ENCODE measurements around the gene SF1. TPM values are rescaled to one million over a fixed set of nuclear protein-coding genes. Genes with fewer than 3 reads are reported as not detected.
"Not testable (repeated sequence)": the region's sequence is repeated elsewhere in the genome, so short reads cannot be mapped to it uniquely, and the experiment has no call there.

SF1 gene
- total RNA-seq, 1 donor, result 114 TPM

DNA sequence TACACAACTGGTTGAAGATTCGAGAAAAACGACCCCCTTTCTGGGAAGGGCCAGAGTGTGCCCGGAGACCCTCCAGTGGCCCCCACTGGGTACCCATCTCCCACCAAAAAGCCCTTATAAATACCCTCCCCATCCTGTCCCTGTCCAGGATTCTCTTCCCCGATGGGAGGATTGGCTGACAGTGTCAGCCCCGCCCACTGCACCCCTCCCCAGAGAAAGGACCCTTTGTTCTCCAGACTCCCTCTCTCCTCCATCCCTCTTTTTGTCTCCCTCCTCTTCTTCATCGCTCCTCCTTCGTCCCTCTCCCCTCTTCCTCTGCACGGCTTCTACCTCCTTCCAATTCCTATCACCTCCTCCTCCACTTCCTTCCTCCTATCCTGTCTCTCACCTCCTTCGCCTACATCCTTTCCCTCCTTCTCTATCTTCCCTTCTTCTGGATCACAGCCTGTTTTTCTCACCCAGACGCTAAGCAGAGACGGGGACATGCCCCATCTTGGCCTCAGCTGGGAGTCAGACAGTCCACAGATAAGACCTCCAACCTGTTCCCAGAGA, 45.3 kb upstream of the SF1 start:
- TF ChIP-seq, protein P1, sequence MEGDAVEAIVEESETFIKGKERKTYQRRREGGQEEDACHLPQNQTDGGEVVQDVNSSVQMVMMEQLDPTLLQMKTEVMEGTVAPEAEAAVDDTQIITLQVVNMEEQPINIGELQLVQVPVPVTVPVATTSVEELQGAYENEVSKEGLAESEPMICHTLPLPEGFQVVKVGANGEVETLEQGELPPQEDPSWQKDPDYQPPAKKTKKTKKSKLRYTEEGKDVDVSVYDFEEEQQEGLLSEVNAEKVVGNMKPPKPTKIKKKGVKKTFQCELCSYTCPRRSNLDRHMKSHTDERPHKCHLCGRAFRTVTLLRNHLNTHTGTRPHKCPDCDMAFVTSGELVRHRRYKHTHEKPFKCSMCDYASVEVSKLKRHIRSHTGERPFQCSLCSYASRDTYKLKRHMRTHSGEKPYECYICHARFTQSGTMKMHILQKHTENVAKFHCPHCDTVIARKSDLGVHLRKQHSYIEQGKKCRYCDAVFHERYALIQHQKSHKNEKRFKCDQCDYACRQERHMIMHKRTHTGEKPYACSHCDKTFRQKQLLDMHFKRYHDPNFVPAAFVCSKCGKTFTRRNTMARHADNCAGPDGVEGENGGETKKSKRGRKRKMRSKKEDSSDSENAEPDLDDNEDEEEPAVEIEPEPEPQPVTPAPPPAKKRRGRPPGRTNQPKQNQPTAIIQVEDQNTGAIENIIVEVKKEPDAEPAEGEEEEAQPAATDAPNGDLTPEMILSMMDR (IDR thresholded peaks at IDR 0.05; ENCODE audit: extremely low read depth, low read depth, low read length), result no peak
- Histone ChIP-seq H2AFZ (ENCODE audit: low read length) (no peak overlapping the region), H3K27me3 (ENCODE audit: insufficient read depth, low read length) (peaks cover 8% of the 10 kb centered on the region), H3K4me2 (ENCODE audit: insufficient read depth, low read length) (no peak overlapping the region), H3K4me1 (ENCODE audit: insufficient read depth, low read length) (no peaks in the 10 kb centered on the region), H3K27ac (ENCODE audit: low read depth, low read length) (no peak overlapping the region), H3K79me2 (ENCODE audit: insufficient read depth, low read length) (no peaks in the 10 kb centered on the region), H3K9me3 (ENCODE audit: low read depth, low read length) (no peaks in the 10 kb centered on the region), H4K20me1 (ENCODE audit: insufficient read depth, low read length) (no peaks in the 10 kb centered on the region), H3K4me3 (ENCODE audit: insufficient read depth, low read length) (no peak overlapping the region), H3K36me3 (ENCODE audit: insufficient read depth, low read length) (no peaks in the 10 kb centered on the region)
- DNase-seq (ENCODE audit: insufficient read length, low spot score, missing footprints), result peak; percentile 50

DNA sequence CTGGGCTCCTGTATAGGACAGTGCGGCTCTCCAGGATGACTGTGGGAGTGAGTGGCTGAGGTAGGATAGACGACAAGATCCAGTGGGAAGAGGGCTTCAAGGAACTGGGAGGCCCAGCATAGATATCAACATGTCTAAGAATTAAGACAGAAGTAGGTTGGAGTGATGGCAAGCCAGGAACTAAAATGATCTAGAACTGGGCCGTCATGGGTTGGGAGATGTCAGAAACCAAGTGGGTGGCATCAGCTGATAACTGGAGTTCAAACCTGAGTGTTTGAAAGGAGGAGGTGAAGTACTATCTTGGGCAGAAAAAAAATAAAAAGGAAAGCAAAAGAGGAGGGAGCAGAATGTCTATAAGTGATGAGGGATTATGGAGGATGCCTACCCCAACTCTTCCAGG, 39.1 kb upstream of the SF1 start:
- no peaks in the 10 kb centered on the region for H3K4me1 ChIP-seq (ENCODE audit: insufficient read depth, low read length)

DNA sequence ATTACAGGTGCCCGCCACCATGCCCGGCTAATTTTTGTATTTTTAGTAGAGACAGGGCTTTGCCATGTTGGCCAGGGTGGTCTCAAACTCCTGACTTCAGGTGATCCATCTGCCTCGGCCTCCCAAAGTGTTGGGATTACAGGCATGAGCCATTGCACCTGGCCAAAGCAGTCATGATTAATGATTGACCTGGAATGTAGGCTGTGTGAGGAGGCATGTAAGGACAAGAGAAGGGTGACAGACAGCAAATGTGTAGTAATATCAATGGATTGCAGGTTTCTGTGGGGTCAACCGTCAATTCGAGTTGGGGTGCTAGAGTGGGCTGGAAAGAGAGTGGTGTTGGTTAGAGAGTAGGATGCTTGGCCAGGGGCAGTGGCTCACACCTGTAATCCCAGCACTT, 37.1 kb upstream of the SF1 start:
- H3K27ac ChIP-seq (ENCODE audit: low read depth, low read length); H3K4me1 ChIP-seq (ENCODE audit: insufficient read depth, low read length); H3K27me3 ChIP-seq (ENCODE audit: insufficient read depth, low read length); H3K9me3 ChIP-seq (ENCODE audit: low read depth, low read length); H3K36me3 ChIP-seq (ENCODE audit: insufficient read depth, low read length); H2AFZ ChIP-seq (ENCODE audit: low read length); H3K4me3 ChIP-seq (ENCODE audit: insufficient read depth, low read length); H4K20me1 ChIP-seq (ENCODE audit: insufficient read depth, low read length); H3K79me2 ChIP-seq (ENCODE audit: insufficient read depth, low read length); H3K4me2 ChIP-seq (ENCODE audit: insufficient read depth, low read length): not testable (repeated sequence)
- DNase-seq (ENCODE audit: insufficient read length, low spot score, missing footprints), result peak; percentile 39

More for the DNA sequence above, 39.1 kb upstream of the SF1 start:
- no peak overlapping the region for H3K4me2 ChIP-seq (ENCODE audit: insufficient read depth, low read length)
- H3K4me3 ChIP-seq (ENCODE audit: insufficient read depth, low read length), result no peak overlapping the region
- no peak overlapping the region for H2AFZ ChIP-seq (ENCODE audit: low read length)
- H4K20me1 ChIP-seq (ENCODE audit: insufficient read depth, low read length), result no peaks in the 10 kb centered on the region
- no peaks in the 10 kb centered on the region for H3K36me3 ChIP-seq (ENCODE audit: insufficient read depth, low read length)
- no peak overlapping the region for H3K27ac ChIP-seq (ENCODE audit: low read depth, low read length)
- TF ChIP-seq, protein P1 (IDR thresholded peaks at IDR 0.05; ENCODE audit: extremely low read depth, low read depth, low read length), result no peak
- DNase-seq (ENCODE audit: insufficient read length, low spot score, missing footprints), result peak; percentile 0
- no peaks in the 10 kb centered on the region for H3K79me2 ChIP-seq (ENCODE audit: insufficient read depth, low read length)
- no peaks in the 10 kb centered on the region for H3K27me3 ChIP-seq (ENCODE audit: insufficient read depth, low read length)
- H3K9me3 ChIP-seq (ENCODE audit: low read depth, low read length), result no peaks in the 10 kb centered on the region

DNA sequence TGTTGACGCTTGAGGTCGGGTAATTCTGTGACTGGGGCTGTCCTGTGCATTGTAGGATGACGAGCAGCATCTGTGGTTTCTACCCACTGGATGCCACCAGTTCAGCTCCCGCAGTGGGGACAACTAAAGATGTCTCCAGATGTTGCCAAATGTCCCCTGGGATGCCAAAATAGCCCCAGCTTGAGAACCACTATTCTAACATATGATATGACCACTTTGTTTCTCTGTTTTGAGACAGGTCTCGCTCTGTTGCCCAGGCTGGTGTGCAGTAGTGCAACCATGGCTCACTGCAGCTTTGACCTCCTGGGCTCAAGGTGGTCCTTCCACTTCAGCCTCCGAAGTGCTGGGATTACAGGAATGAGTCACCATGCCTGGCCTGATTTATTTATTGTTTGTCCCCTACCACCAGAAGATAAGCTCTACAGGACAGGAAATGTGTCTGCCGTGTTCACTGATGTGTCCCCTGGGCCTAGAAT, 36.4 kb upstream of the SF1 start:
- Histone ChIP-seq H3K27me3 (ENCODE audit: insufficient read depth, low read length) (no peaks in the 10 kb centered on the region), H3K27ac (ENCODE audit: low read depth, low read length) (no peak overlapping the region), H3K4me3 (ENCODE audit: insufficient read depth, low read length) (no peak overlapping the region), H3K79me2 (ENCODE audit: insufficient read depth, low read length) (peaks cover 3% of the 10 kb centered on the region), H3K9me3 (ENCODE audit: low read depth, low read length) (no peaks in the 10 kb centered on the region), H2AFZ (ENCODE audit: low read length) (no peak overlapping the region), H3K4me2 (ENCODE audit: insufficient read depth, low read length) (no peak overlapping the region), H3K36me3 (ENCODE audit: insufficient read depth, low read length) (no peaks in the 10 kb centered on the region), H3K4me1 (ENCODE audit: insufficient read depth, low read length) (peaks cover 3% of the 10 kb centered on the region), H4K20me1 (ENCODE audit: insufficient read depth, low read length) (no peaks in the 10 kb centered on the region)
- TF ChIP-seq, protein P1 (IDR thresholded peaks at IDR 0.05; ENCODE audit: extremely low read depth, low read depth, low read length), result no peak
- peak; percentile 62 for DNase-seq (ENCODE audit: insufficient read length, low spot score, missing footprints)

Data from osteoblast (primary cell).